ENCODE measurements around the gene IFT122.

DNA sequence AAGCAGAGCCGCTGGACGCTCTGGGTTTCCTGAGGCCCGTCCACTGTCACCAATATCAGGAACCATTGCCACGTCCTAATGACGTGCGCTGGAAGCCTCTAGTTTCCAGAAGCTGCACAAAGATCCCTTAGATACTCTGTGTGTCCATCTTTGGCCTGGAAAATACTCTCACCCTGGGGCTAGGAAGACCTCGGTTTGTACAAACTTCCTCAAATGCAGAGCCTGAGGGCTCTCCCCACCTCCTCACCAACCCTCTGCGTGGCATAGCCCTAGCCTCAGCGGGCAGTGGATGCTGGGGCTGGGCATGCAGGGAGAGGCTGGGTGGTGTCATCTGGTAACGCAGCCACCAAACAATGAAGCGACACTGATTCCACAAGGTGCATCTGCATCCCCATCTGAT is 91.7 kb downstream of the IFT122 start:
- TF ChIP-seq, protein P1, sequence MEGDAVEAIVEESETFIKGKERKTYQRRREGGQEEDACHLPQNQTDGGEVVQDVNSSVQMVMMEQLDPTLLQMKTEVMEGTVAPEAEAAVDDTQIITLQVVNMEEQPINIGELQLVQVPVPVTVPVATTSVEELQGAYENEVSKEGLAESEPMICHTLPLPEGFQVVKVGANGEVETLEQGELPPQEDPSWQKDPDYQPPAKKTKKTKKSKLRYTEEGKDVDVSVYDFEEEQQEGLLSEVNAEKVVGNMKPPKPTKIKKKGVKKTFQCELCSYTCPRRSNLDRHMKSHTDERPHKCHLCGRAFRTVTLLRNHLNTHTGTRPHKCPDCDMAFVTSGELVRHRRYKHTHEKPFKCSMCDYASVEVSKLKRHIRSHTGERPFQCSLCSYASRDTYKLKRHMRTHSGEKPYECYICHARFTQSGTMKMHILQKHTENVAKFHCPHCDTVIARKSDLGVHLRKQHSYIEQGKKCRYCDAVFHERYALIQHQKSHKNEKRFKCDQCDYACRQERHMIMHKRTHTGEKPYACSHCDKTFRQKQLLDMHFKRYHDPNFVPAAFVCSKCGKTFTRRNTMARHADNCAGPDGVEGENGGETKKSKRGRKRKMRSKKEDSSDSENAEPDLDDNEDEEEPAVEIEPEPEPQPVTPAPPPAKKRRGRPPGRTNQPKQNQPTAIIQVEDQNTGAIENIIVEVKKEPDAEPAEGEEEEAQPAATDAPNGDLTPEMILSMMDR (IDR thresholded peaks at IDR 0.05; ENCODE audit: low read length), result no peak
- no peak for TF ChIP-seq EZH2 (IDR thresholded peaks at IDR 0.05; ENCODE audit: borderline replicate concordance, low read length)
